ENCODE measurements around the gene SMARCB1.
A peak's percentile ranks its signal among the peaks of the same experiment; 100 is the strongest.

Gene SMARCB1

DNA sequence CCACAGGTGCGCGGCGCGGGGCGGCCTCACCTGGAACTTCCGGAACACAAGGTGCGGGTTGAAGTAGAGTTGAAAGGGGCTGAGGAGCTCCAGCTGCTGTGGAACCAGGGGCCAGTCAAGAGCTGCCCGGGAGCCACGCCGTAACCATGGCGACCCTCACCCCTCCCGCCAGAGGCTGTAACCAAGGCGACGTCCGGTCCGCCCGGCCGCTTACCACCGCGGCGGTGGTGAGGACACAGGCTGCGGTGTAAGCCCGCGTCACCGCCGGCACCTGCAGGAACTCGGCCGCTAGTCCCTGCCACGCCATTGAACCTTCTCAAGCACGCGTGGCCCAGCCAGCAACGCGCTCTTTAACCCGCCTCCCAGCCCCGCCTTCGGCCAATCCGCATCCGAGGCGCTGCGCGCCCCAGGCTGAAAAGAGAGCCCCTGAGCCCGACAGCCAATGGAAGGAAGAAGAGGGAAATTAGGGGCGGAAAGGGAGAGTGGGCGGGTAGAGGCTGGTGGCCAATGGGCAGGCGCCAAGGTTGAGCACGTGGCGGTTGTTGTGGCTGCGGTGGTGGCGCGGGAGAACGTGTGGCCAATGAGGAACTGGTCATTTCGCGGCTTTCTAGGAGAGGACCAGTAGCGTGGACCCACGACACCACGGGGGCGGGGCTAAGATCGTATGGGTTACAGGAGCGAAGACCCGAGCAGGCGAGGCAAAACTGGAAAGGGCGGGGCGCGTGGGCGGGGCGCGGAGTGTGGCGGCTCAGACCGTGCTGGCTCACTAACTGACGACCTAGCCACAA lies 52.1 kb downstream of the SMARCB1 start, which contains the start of gene DERL3:
DERL3 (minus strand) TSS at position 326 of the 788 bp plus-strand sequence; CDS start at position 307, 19 bp downstream.
- no peaks in the 10 kb centered on the region for H3K9me3 Mint-ChIP-seq
- H3K27me3 Mint-ChIP-seq, result peaks cover 5% of the 10 kb centered on the region
- H3K36me3 Mint-ChIP-seq (ENCODE audit: low read depth), result peaks cover 37% of the 10 kb centered on the region
- peaks cover 26% of the 10 kb centered on the region for H3K4me1 Mint-ChIP-seq (ENCODE audit: low read depth)
- peak within 1 kb of the TSS; percentile 89 for H3K4me3 Mint-ChIP-seq
- intact Hi-C loops (cut with micrococcal nuclease), result loop anchor here (5.0 to 10.0 kb wide), 2 partner anchors 52 to 56 kb away; partner anchors contain the start of genes MIF and SMARCB1
- H3K27ac Mint-ChIP-seq, result peak within 1 kb of the TSS; percentile 83

DNA sequence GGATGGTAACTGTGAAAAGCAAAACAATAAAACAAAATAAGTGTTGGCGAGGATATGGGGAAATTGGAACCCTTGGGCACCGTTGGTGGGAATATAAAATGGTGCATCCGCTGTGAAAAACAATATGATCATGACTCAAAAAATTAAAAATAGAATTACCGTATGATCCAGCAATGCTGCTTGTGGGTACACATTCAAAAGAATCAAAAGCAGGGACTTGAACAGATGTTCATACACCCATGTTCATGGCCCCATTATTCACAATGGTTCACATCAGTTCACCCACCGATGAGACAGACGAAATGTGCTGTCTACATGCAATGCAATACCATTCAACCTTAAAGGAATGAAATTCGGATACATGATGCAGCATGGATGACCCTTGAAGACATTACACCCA lies 53.3 kb downstream of the SMARCB1 start:
- Mint-ChIP-seq H3K4me3 (no peak overlapping the region), H3K27ac (no peak overlapping the region), H3K36me3 (ENCODE audit: low read depth) (peaks cover 26% of the 10 kb centered on the region)

DNA sequence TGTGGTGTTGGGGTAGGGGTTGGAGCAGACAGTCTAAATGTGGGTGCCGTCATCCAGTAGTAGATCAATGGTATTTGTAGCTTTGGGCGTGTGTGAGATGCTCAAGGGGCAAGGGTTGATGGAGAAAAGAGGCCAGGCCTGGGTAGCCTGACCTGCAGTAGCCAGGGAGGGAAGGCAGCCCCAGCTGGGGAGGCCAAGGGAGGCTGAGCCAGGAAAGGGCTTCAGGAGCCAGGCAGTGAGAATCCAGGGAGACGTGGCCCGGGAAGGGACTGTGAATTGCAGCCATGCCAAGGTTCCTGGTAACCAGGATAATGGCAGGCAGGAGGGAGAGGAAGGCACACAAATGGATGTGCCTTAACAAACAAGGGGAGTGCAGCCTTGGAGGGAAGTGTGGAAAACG lies 54.5 kb downstream of the SMARCB1 start:
- H3K9me3 Mint-ChIP-seq, result no peaks in the 10 kb centered on the region
- H3K27ac Mint-ChIP-seq, result peak overlapping the region; percentile 5
- H3K27me3 Mint-ChIP-seq, result peaks cover 12% of the 10 kb centered on the region
- intact Hi-C loops (cut with micrococcal nuclease), result no loop called here
- H3K36me3 Mint-ChIP-seq (ENCODE audit: low read depth), result peaks cover 13% of the 10 kb centered on the region
- peaks cover 36% of the 10 kb centered on the region for H3K4me1 Mint-ChIP-seq (ENCODE audit: low read depth)
- H3K4me3 Mint-ChIP-seq, result no peak overlapping the region

More for the DNA sequence above, 53.3 kb downstream of the SMARCB1 start:
- intact Hi-C loops (cut with micrococcal nuclease), result no loop called here
- Mint-ChIP-seq H3K9me3 (no peaks in the 10 kb centered on the region), H3K27me3 (peaks cover 8% of the 10 kb centered on the region), H3K4me1 (ENCODE audit: low read depth) (peaks cover 36% of the 10 kb centered on the region)

DNA sequence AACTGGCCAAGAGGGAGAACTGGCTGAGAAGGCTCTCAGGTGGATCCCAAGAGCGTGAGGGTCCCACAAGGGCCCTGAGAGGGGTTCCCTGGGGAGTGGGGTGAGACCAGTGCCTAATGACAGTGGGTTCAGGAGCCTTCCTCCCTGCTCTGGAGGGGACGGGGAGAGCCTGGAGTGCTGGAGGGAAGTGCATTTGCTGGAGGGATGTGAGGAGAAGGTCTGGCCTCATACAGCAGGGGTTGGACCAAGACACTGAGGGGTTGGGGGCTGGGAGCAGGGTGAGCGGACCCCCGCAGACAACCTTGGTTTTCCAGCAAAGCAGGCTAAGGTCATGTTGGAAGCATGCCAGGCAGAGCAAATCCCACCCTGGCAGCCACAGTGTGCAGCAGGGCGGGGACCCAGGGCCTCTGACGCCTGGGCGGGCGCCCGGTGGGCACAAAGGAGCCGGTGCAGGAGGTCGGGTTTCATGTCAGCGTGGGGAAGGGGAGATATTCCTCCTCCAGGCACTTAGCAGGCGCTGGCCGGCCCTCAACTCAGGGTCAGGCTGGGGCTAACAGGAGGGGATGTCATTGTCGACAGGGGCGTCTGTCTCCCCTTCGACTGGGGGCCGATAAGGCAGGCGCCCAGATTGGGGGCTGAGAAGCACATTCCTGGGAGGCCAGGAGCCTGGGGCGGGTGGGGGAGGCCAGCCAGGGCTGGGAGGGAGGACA lies 55.1 kb downstream of the SMARCB1 start:
- intact Hi-C loops (cut with micrococcal nuclease), result no loop called here
- Mint-ChIP-seq H3K36me3 (ENCODE audit: low read depth) (peaks cover 7% of the 10 kb centered on the region), H3K9me3 (no peaks in the 10 kb centered on the region), H3K4me1 (ENCODE audit: low read depth) (peaks cover 42% of the 10 kb centered on the region), H3K4me3 (no peak overlapping the region), H3K27ac (no peak overlapping the region), H3K27me3 (peaks cover 14% of the 10 kb centered on the region)

DNA sequence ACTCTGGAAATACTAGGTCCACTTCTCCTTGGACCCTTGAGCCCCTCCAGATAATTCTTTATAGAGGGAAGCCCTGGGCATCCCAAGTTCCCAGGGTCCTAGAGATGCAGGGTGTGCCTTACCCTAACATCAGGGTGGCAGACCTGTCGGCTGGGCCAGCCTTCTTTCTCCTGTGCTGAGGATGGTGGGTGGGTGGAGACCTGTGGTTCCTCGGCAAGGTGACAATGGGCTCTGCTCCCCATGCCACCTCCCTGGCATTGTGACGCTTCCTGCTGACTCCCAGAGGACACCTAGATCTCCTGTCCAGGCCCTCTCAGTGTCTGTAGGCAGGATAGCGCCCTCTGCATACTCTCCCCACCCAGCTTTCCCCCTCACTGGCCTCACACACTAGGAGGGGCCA lies 55.8 kb downstream of the SMARCB1 start:
- peaks cover 14% of the 10 kb centered on the region for H3K27me3 Mint-ChIP-seq
- no peak overlapping the region for H3K4me3 Mint-ChIP-seq
- H3K9me3 Mint-ChIP-seq, result no peaks in the 10 kb centered on the region
- intact Hi-C loops (cut with micrococcal nuclease), result no loop called here
- H3K27ac Mint-ChIP-seq, result no peak overlapping the region
- peaks cover 36% of the 10 kb centered on the region for H3K4me1 Mint-ChIP-seq (ENCODE audit: low read depth)
- H3K36me3 Mint-ChIP-seq (ENCODE audit: low read depth), result peaks cover under 1% of the 10 kb centered on the region

DNA sequence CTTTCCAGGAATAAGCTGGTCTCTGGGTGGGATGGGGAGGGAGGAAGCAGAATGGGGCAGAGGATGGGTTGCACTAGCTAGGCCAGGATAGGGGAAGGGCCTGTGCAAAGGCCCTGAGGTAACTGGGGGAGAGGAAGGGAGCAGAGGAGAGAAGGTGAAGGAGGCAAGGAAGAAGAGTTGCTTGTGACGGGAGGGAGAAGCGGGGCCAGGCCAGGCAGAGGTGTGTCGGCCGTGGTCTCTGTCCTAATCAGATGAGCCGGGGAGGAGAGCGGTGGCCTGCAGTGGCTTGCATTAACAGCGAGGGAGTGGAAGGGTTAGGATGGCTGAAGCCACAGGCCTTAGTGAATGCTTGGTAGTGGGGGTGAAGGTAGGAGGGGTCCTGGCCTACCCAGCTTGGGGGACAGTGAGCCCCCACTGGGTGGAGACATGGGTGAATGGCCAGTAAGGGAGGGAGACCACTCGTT lies 58.0 kb downstream of the SMARCB1 start:
- Mint-ChIP-seq H3K9me3 (no peaks in the 10 kb centered on the region), H3K27me3 (peaks cover 27% of the 10 kb centered on the region), H3K4me3 (no peak overlapping the region), H3K4me1 (ENCODE audit: low read depth) (peaks cover 26% of the 10 kb centered on the region), H3K36me3 (ENCODE audit: low read depth) (no peaks in the 10 kb centered on the region), H3K27ac (peak overlapping the region; percentile 12)
- intact Hi-C loops (cut with micrococcal nuclease), result loop anchor here (5.0 kb wide), 1 partner anchor 77 kb away; the partner anchor contains the start of gene CHCHD10

DNA sequence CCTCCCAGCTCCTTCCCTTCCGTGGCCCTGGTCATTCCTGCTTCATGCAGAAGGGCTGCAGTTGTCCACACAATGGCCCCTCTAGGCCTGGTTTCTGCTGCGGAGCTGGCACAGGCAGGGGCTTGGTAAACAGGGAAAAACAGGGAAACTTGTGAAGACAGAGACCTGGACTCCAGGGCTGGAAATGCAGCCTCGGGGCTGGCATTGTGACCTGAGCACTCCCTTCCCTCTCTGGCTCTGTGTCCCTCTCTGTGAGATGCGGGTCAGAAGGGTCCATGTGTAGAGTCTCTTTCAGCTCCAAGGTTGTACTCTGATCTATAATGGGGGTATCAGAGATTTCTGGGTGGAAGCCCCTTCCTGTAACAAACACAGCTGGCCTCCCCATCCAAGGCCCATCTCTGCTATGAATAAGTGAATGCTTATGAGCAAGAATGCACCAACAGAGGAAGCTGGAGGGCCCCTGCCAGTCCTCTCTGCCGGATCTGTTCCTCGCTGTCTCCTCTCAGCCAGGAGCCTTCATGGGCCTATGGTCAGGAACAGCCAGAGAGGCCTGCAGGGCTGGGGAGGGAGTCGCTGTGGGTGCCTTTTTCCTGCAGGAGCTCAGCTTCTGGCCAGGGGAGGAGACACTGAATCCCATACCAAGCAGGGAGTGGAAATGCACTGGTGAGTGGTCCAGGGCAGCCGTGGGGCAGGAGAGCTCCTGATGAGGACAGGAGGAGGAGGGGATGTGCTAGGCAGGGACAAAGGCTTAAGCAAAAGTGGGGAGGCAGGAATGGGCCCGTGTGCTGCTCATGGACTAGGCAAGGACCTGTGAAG lies 58.7 kb downstream of the SMARCB1 start:
- no peak overlapping the region for H3K4me3 Mint-ChIP-seq
- H3K27me3 Mint-ChIP-seq, result peaks cover 32% of the 10 kb centered on the region
- peaks cover 24% of the 10 kb centered on the region for H3K4me1 Mint-ChIP-seq (ENCODE audit: low read depth)
- no peak overlapping the region for H3K27ac Mint-ChIP-seq
- no peaks in the 10 kb centered on the region for H3K36me3 Mint-ChIP-seq (ENCODE audit: low read depth)
- no peaks in the 10 kb centered on the region for H3K9me3 Mint-ChIP-seq
- intact Hi-C loops (cut with micrococcal nuclease), result loop anchor here (5.0 kb wide), 1 partner anchor 78 kb away; the partner anchor contains the start of gene CHCHD10

DNA sequence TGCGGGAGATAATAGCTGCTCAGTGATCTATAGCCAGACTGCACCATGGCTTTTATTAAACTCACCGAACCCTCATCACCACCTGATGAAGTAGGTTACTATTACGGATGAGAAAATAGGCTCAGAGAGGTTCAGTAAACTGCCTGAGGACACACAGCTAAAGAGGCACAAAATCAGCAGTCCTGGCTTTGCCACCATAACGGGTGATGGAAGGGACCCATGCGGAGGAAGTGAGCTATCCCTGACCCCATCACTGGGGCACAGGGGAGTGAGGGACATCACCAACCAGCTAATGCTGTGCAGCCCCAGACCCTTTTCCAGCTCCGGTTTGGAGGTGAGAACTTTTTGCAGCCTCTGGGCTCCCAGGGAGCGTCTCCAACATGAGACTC lies 59.3 kb downstream of the SMARCB1 start:
- Mint-ChIP-seq H3K4me3 (no peak overlapping the region), H3K4me1 (ENCODE audit: low read depth) (peaks cover 24% of the 10 kb centered on the region), H3K36me3 (ENCODE audit: low read depth) (no peaks in the 10 kb centered on the region), H3K27ac (no peak overlapping the region), H3K9me3 (no peaks in the 10 kb centered on the region), H3K27me3 (peaks cover 32% of the 10 kb centered on the region)
- intact Hi-C loops (cut with micrococcal nuclease), result loop anchor here (5.0 kb wide), 1 partner anchor 79 kb away; the partner anchor contains the start of gene CHCHD10

DNA sequence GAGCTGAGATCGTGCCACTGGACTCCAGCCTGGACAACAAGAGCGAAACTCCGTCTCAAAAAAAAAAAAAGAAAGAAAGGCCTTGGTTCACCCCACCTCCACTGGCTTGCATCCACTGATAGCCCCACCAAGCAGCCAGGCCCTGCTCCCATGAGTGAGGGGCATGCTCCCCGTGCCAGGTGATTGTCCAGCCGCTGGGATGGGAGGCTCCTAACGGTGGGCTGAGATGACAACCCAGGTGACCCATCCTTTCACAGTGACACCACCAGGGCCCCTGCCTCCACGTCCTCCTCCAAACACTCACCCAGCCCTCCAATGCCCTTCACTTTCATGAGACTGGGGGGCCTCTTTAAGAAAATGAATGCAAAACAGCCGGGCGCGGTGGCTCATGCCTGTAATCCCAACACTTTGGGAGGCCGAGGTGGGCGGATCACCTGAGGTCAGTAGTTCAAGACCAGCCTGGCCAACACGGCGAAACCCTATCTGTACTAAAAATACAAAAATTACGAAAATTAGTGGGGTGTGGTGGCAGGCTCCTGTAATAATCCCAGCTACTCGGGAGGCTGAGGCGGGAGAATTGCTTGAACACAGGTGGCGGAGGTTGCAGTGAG lies 60.6 kb downstream of the SMARCB1 start:
- peaks cover 31% of the 10 kb centered on the region for H3K27me3 Mint-ChIP-seq
- intact Hi-C loops (cut with micrococcal nuclease), result loop anchor here (5.0 kb wide), 1 partner anchor 80 kb away; the partner anchor contains the start of gene CHCHD10
- no peak overlapping the region for H3K4me3 Mint-ChIP-seq

DNA sequence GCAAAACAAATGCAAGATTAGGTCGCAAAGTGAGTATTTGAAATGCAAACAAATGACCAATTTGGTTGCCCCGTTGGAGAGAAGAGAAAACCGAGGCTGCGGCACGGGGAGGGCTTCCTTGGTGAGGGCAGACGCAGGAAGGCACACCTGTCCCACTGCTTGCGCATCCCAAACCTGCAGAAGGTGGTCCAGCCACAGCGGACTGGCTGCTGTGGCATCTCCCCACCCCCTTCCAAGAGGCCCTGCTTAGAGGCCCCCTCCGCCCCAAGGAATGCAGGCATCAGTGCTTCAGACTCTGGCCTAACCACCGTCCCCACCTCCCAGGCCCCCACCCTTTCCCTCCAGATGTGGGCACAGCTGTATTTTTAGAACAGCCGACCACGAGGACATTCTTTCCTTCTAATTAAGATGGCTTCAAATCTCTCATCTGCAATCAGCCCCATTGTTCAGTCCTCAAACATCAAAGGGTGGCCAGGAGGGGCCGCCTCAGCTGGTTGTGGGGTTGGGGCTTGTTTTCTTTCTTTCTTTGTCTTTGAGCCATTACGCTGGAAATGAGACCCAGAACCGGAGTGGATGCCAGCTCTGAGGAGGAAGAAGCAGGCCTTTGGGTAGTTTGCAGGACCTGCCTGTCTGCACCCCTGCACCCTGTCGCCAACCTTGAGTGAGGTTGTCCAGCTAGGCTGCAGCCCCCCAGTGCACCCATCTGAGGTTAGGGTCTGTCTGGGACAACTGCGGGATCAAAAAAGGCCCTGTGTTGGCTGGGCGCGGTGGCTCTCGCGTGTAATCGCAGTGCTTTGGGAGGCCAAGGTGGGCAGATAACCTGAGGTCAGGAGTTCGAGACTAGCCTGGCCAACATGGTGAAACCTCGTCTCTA lies 61.5 kb downstream of the SMARCB1 start:
- intact Hi-C loops (cut with micrococcal nuclease), result loop anchor here (5.0 kb wide), 1 partner anchor 81 kb away; the partner anchor contains the start of gene CHCHD10
- H3K4me1 Mint-ChIP-seq (ENCODE audit: low read depth), result peaks cover 24% of the 10 kb centered on the region
- no peak overlapping the region for H3K4me3 Mint-ChIP-seq
- H3K36me3 Mint-ChIP-seq (ENCODE audit: low read depth), result no peaks in the 10 kb centered on the region
- no peaks in the 10 kb centered on the region for H3K9me3 Mint-ChIP-seq
- H3K27me3 Mint-ChIP-seq, result peaks cover 31% of the 10 kb centered on the region
- no peak overlapping the region for H3K27ac Mint-ChIP-seq

More for the DNA sequence above, 60.6 kb downstream of the SMARCB1 start:
- Mint-ChIP-seq H3K4me1 (ENCODE audit: low read depth) (peaks cover 24% of the 10 kb centered on the region), H3K9me3 (no peaks in the 10 kb centered on the region), H3K27ac (no peak overlapping the region), H3K36me3 (ENCODE audit: low read depth) (no peaks in the 10 kb centered on the region)

DNA sequence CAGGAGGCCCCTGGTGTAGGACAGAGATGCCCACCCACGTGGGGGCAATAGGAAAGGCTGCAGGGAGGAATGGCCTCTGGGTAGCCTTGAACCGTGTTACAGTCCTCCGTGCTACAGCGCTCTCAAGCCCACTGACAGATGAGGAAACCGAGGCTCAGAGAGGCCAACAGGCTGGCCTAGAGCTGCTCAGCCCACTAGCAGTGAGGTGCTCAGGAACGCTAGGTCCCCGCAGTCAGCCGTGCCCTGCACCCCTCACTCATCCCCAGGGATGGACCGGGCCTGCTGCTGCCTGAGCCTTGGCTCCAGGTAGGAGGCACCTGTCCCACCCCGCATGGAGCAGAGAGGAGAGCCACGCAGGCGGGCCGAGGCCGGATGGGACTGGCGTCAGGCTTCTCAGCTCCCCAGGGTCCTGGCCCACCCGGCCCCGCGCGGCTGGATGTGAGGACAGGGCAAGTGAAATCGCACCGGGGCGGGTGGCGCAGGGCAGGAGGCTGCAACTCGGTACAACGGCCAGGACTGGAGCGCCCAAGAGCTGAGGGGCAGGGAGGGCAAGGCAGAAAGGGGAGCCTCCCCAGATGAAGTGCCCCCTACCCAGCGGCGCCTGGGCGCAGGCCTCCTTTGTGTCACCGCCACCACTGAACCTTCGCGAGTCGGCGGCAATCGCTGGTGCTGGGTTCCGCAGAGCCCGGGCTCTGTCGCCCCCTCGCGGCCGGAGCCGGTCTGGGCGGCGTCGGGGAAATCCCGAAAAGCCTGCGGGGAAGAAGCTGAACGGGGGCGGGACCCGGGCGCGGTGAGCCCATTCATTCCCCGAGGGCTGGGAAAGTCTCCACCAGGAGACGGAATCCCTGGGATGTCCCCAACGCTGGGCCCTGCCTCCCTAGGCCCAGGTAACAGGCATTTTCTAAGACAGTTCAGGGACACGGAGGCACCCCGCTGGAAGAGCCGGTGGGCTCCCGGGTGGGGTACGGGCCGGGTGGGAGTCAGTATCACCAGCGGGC lies 62.5 kb downstream of the SMARCB1 start:
- Mint-ChIP-seq H3K27ac (no peak overlapping the region), H3K9me3 (no peaks in the 10 kb centered on the region), H3K4me3 (no peak overlapping the region), H3K4me1 (ENCODE audit: low read depth) (peaks cover 22% of the 10 kb centered on the region), H3K27me3 (peaks cover 31% of the 10 kb centered on the region), H3K36me3 (ENCODE audit: low read depth) (no peaks in the 10 kb centered on the region)
- intact Hi-C loops (cut with micrococcal nuclease), result loop anchor here (5.0 kb wide), 1 partner anchor 82 kb away; the partner anchor contains the start of gene CHCHD10

Measured in dendritic cell treated with granulocyte-macrophage colony-stimulating factor and Interleukin-4, amounts not matched to agents 40 ng/mL and 50 ng/mL, for 4 days (primary cell).